ENCODE results near the gene VWC2. TPM values are rescaled to one million over a fixed set of nuclear protein-coding genes. Genes with fewer than 3 reads are reported as not detected.

VWC2 gene
- total RNA-seq, result under 1 TPM; under 0.01 to 0.22 (median 0.18) TPM

- TF ChIP-seq CTCF (IDR thresholded peaks at IDR 0.05; ENCODE audit: low read depth), result no peak
Observed at GRCh38 chr7:49773218-49773935, at the start of gene VWC2. TSS of gene VWC2 (plus strand) at chr7:49773638. CDS start at chr7:49775436, 1,798 bp downstream.

DNA sequence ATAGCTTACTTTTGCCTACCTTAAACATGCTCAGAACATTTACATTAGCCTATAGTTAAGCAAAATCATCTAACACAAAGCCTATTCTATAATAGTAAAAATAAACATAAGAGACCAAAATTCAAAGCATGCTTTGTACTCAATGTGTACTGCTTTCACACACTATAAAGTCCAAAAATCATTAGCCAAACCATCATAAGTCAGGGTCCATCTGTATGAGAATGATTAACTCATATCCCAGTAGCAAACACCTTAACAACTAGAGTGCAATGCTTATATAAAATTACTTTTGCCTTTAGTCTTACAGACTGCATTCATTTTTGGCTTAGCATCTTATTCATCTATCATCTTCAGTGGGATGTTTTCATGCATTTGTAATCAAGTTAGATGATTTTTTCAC lies 49.4 kb upstream of the VWC2 start:
- no peak for TF ChIP-seq CTCF (IDR thresholded peaks at IDR 0.05; ENCODE audit: low read depth)

DNA sequence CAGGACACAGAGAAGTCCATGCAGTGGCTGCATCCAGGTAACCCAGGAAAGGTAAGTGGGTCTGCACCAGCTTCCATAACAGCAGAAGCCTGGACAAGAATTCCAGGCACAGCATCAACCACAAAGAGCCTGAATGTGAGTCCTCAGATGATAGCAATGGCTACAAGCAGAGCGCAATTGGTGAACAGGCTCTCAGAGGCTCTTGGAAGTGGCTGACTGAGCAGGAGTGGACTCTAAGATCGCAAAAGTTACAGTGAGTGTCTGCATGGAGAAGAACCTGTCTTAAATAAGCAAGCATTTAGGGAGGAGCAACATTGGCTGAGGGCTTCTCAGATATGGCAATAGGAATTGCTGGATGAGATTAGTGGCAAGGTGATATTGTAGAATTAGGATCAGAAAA lies 41.6 kb upstream of the VWC2 start:
- no peak for TF ChIP-seq CTCF (IDR thresholded peaks at IDR 0.05; ENCODE audit: low read depth)

DNA sequence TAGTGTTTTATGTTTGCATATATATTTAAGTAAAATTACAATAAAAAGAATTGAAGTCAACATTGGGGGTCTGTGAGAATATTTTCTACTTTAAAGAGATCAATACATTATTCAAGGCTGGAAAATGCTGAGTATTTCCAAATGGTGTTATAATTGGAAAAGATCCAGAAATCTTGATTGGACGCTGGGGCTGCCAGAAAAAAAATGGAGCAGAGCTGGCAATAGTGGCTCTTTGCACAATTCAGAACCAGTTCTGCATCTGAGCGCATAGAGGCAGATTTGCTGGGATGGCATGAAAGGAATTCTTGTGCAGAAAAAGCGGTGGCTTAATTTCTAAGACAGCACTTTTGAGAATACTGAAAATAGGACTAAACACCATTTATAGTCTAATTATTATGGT lies 10.8 kb upstream of the VWC2 start:
- no peak for TF ChIP-seq CTCF (IDR thresholded peaks at IDR 0.05; ENCODE audit: low read depth)

DNA sequence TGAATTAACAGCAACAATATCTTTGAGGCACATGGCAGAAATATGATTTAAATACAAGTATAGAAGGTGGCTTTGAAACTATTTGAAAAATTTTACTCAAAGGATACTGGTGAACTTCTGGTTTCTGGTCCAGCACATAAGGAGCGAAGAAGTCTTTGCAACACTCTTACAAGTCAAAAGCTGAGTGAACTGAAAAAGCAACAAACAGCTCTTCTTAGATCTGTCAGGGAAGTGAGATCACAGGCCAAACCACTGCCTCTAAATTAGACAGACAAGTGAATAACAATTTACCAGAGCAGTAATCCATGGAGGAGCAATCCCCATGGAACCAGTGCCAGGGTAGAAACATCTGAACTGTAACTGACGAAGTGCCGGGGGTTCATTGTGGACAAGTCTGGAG lies 9.6 kb upstream of the VWC2 start:
- TF ChIP-seq CTCF (IDR thresholded peaks at IDR 0.05; ENCODE audit: low read depth), result no peak

DNA sequence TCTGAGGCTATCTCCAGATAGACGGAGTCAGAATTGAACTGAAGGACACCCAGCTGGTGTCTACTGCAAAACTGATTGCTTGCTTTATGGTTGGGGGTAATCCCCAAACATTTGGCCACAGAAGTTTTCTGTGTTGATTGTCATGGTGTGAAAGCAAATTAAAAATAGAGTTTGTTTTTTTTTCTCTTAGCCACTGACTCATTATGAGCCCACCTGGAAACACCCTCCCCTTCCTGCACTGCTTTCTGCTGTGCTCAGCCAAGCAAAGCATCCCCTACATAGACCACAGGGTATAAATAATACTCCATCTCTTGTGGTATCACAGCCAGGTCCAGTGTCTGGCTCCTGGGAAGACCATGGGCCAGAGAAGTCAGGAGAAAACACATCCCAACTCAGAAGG lies 6.5 kb upstream of the VWC2 start:
- no peak for TF ChIP-seq CTCF (IDR thresholded peaks at IDR 0.05; ENCODE audit: low read depth)

DNA sequence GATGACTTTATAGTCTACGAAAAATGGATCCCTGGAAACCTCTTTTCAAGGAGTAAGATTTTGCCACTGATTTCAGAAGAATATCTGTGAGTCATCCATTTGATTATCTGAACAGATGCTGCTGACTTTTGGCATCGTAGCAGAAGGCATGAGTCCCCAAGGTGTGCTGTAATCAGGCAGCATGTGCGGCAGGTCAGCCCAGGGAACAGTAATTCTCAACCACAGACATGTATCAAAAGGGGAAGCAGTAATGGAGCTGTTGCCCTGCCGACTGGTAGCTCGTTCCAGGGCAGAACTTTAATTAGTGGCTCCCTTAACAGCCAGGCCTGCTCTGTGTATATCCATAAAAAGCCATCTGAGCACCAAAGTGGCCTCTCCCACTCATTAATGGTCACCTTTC lies 5.7 kb upstream of the VWC2 start:
- no peak for TF ChIP-seq CTCF (IDR thresholded peaks at IDR 0.05; ENCODE audit: low read depth)
